HepG2 (cell line): ENCODE results near the gene EIF5A. TPM values are rescaled to one million over a fixed set of nuclear protein-coding genes. Genes with fewer than 3 reads are reported as not detected.

Source experiments
- ATF2 ChIP-seq: sonication (generic); formaldehyde crosslinking; IDR thresholded peaks from 2 replicates; pipeline ENCODE4 v1.4.0; 2020; ENCODE audit warnings: missing genetic modification reagents
- DDIT3 ChIP-seq: sonication (generic); formaldehyde crosslinking; IDR thresholded peaks from 2 replicates; pipeline ENCODE4 v1.4.0; 2020; ENCODE audit warnings: mild to moderate bottlenecking, missing genetic modification reagents
- EP300 ChIP-seq, 3 experiments: sonication (generic) in 1 of 3; formaldehyde crosslinking in 1 of 3; IDR thresholded peaks; 2 replicates each; pipeline versions ENCODE4 v1.5.1 to v1.6.1; 2011 to 2020; ENCODE audit warnings: low read depth in 2 of 3, low read length in 2 of 3, borderline replicate concordance in 1 of 3, improper control_type of control experiment in 1 of 3, mild to moderate bottlenecking in 1 of 3, missing genetic modification reagents in 1 of 3, moderate library complexity in 1 of 3
- ISL2 ChIP-seq: sonication (generic); formaldehyde crosslinking; IDR thresholded peaks from 2 replicates; pipeline ENCODE4 v1.5.0; 2020; ENCODE audit warnings: missing genetic modification reagents
- MED13 ChIP-seq: sonication (generic); formaldehyde crosslinking; IDR thresholded peaks from 2 replicates; pipeline ENCODE4 v1.5.0; 2020; ENCODE audit warnings: missing genetic modification reagents
- NCOR1 ChIP-seq: fragments of 200-600 bp; sonication (generic); IDR thresholded peaks from 2 replicates; pipeline ENCODE4 v1.7.0; 2017; ENCODE audit warnings: antibody characterized with exemption, low read length, borderline replicate concordance
- PCBP2 ChIP-seq: fragments of 200-400 bp; formaldehyde crosslinking; optimal IDR thresholded peaks from 2 replicates; pipeline ENCODE3; 2018; ENCODE audit warnings: low read length, low read depth; ENCODE audit not compliant: poor library complexity, severe bottlenecking
- PHF5A ChIP-seq: IDR thresholded peaks from one replicate; pipeline ENCODE4 v1.6.1; 2018; ENCODE audit warnings: low read depth, missing genetic modification reagents; ENCODE audit not compliant: unreplicated experiment
- PHF8 ChIP-seq: sonication (generic); formaldehyde crosslinking; IDR thresholded peaks from 2 replicates; pipeline ENCODE4 v1.5.0; 2020; ENCODE audit warnings: missing genetic modification reagents
- RBM39 ChIP-seq: fragments of 200-400 bp; formaldehyde crosslinking; IDR thresholded peaks from one replicate; pipeline ENCODE4 v1.6.1; 2018; ENCODE audit warnings: antibody characterized with exemption, mild to moderate bottlenecking, low read depth, low read length; ENCODE audit not compliant: poor library complexity, severe bottlenecking
- REL ChIP-seq: sonication (generic); formaldehyde crosslinking; conservative IDR thresholded peaks from 2 replicates; pipeline ENCODE4 v1.8.0; 2022; ENCODE audit warnings: mild to moderate bottlenecking, missing genetic modification reagents, moderate library complexity
- SMYD3 ChIP-seq: sonication (generic); formaldehyde crosslinking; IDR thresholded peaks from 2 replicates; pipeline ENCODE4 v1.8.1; 2023; ENCODE audit warnings: mild to moderate bottlenecking, missing genetic modification reagents
- SOX5 ChIP-seq: IDR thresholded peaks from 2 replicates; pipeline ENCODE4 v1.6.1; 2016; ENCODE audit warnings: borderline replicate concordance
- ZNF101 ChIP-seq: sonication (generic); formaldehyde crosslinking; IDR thresholded peaks from 2 replicates; pipeline ENCODE4 v1.4.0; 2020; ENCODE audit warnings: mild to moderate bottlenecking, low read depth, missing genetic modification reagents, borderline replicate concordance
- ZNF121 ChIP-seq: sonication (generic); formaldehyde crosslinking; IDR thresholded peaks from 2 replicates; pipeline ENCODE4 v1.5.0; 2020; ENCODE audit warnings: mild to moderate bottlenecking, missing genetic modification reagents
- ZNF224 ChIP-seq: sonication (generic); formaldehyde crosslinking; IDR thresholded peaks from 2 replicates; pipeline ENCODE4 v1.5.0; 2020; ENCODE audit warnings: mild to moderate bottlenecking, missing genetic modification reagents
- ZNF296 ChIP-seq: sonication (generic); formaldehyde crosslinking; conservative IDR thresholded peaks from 2 replicates; pipeline ENCODE4 v1.5.0; 2020; ENCODE audit warnings: mild to moderate bottlenecking, missing genetic modification reagents
- ZNF672 ChIP-seq: sonication (generic); formaldehyde crosslinking; IDR thresholded peaks from 2 replicates; pipeline ENCODE4 v1.8.1; 2022; ENCODE audit warnings: missing genetic modification reagents
- ZNF678 ChIP-seq: sonication (generic); formaldehyde crosslinking; IDR thresholded peaks from 2 replicates; pipeline ENCODE4 v1.4.0; 2020; ENCODE audit warnings: mild to moderate bottlenecking, missing genetic modification reagents
- ZSCAN25 ChIP-seq: sonication (generic); formaldehyde crosslinking; IDR thresholded peaks from 2 replicates; pipeline ENCODE4 v1.8.0; 2022; ENCODE audit warnings: mild to moderate bottlenecking, missing genetic modification reagents
- polyA plus RNA-seq, 8 experiments: library from polyadenylated mRNA; depleted of rRNA in 3 of 8; stranded (reverse) in 7 of 8; unstranded in 1 of 8; fragments of >200 nt; fragmentation: Illumina TruSeq in 4 of 8; extraction: Trizol in 4 of 8; gene quantifications; 2 replicates each; pipeline versions ENCODE4 v1.2.1 to v1.2.3, GENCODE V29; 2011 to 2016; ENCODE audit warnings: low read depth in 4 of 8, missing spikeins in 1 of 8, mixed read lengths in 1 of 8; ENCODE audit not compliant: insufficient read depth in 1 of 8
- total RNA-seq, 5 experiments: library from RNA; depleted of rRNA; stranded (reverse); fragments of >200 nt; fragmentation: Illumina TruSeq; extraction: Trizol; gene quantifications; 2 replicates each; pipeline ENCODE4 v1.2.3, GENCODE V29; 2016; ENCODE audit warnings: low read depth in 1 of 5
- TF ChIP-seq, protein P1 (sequence below): sonication (generic); IDR thresholded peaks from 2 replicates; pipeline ENCODE4 v1.6.1; 2016; ENCODE audit warnings: low read depth, borderline replicate concordance
- TF ChIP-seq, protein P2 (sequence below): IDR thresholded peaks from 2 replicates; pipeline ENCODE4 v1.6.1; 2018; ENCODE audit warnings: missing genetic modification reagents, mild to moderate bottlenecking, missing compliant biosample characterization
- TF ChIP-seq, protein P3 (sequence below): sonication (generic); formaldehyde crosslinking; IDR thresholded peaks from 2 replicates; pipeline ENCODE4 v1.4.0; 2020; ENCODE audit warnings: missing genetic modification reagents, borderline replicate concordance

The EIF5A gene
- total and polyA plus RNA-seq, 2 of the 13 experiments (the other 11 are each of a cell fraction or from before 2014, with no cell fraction given): 319 to 337 TPM

DNA sequence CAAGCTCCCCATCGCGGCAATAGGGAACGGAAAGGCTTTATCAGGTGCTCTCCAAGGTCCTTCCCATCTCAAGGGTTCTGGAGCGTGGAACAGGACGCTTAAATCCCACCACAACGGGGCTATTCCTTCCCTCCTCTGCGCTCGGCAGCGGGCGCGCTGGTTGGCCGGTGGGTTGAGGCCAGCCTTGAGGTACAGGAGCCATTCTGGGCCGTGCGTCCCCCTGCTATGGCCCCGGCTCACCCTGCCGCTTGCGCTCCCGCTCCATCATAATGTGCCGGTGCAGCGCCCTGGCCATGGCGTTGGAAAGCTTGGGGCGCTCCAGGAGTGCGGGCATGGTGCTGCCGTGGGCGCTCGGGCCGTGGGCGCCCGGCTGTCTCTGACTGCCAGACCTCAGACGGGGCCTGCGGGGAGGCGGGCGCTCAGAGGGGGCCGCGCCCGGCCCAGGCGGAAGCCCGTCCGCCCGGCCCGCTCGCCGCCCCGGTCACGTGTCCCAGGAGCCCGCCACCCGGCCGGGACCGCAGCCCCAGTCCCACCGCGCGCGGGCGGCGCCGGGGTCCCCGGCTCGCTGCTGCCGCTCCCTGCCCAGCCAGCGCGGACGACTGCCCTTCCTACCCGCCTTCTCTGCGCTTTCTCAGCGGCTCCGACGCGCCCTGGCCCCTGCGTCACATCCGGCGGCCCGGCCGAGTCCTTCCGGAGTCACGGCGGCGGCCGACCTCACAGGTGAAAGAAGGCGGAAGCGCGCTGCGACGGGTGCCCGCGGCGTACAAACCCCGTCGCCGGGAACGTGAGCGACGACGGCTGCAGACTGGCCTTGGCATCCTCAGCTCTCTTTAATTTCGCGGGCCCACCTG is 7.5 kb downstream of the EIF5A start, which contains the start of gene GPS2 (continued):
- TF ChIP-seq ZNF101 (CRISPR knock-in tag): no peak
- TF ChIP-seq SMYD3 (CRISPR knock-in tag): no peak
- TF ChIP-seq NCOR1: no peak
- 0 out of 2 replicates have a peak, but pooled peaks have one; percentile 42 for TF ChIP-seq ZNF296 (CRISPR knock-in tag)
- no peak for TF ChIP-seq ZNF224 (CRISPR knock-in tag)
- no peak for TF ChIP-seq ZNF121 (CRISPR knock-in tag)
- TF ChIP-seq PHF5A (CRISPR knock-in tag): peak; percentile 73
- TF ChIP-seq ZNF678 (CRISPR knock-in tag): no peak
- TF ChIP-seq RBM39: no peak
- peak; percentile 86 for TF ChIP-seq ATF2 (CRISPR knock-in tag)
- TF ChIP-seq, protein P1, sequence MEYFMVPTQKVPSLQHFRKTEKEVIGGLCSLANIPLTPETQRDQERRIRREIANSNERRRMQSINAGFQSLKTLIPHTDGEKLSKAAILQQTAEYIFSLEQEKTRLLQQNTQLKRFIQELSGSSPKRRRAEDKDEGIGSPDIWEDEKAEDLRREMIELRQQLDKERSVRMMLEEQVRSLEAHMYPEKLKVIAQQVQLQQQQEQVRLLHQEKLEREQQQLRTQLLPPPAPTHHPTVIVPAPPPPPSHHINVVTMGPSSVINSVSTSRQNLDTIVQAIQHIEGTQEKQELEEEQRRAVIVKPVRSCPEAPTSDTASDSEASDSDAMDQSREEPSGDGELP: peak; percentile 87; the same call in 1 of the 2 replicates
- TF ChIP-seq PCBP2: no peak
- no peak for TF ChIP-seq DDIT3 (CRISPR knock-in tag)
- TF ChIP-seq EP300 (IDR thresholded peaks at IDR 0.05; ENCODE audit: low read depth in 2 of 2, low read length in 2 of 2): no peak
- TF ChIP-seq EP300 (CRISPR knock-in tag; IDR thresholded peaks at IDR 0.05; ENCODE audit: borderline replicate concordance): no peak
- peak; percentile 83 for TF ChIP-seq ISL2 (CRISPR knock-in tag)
- TF ChIP-seq SOX5 (CRISPR knock-in tag): peak; percentile 39; the same call in 1 of the 2 replicates
- peak; percentile 90 for TF ChIP-seq PHF8 (CRISPR knock-in tag)
- peak; percentile 69; the same call in 1 of the 2 replicates for TF ChIP-seq REL
- TF ChIP-seq ZSCAN25 (CRISPR knock-in tag): 0 out of 2 replicates have a peak, but pooled peaks have one; percentile 27
- TF ChIP-seq, protein P2, sequence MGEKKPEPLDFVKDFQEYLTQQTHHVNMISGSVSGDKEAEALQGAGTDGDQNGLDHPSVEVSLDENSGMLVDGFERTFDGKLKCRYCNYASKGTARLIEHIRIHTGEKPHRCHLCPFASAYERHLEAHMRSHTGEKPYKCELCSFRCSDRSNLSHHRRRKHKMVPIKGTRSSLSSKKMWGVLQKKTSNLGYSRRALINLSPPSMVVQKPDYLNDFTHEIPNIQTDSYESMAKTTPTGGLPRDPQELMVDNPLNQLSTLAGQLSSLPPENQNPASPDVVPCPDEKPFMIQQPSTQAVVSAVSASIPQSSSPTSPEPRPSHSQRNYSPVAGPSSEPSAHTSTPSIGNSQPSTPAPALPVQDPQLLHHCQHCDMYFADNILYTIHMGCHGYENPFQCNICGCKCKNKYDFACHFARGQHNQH: peak; percentile 81
- TF ChIP-seq ZNF672: no peak
- TF ChIP-seq, protein P3, sequence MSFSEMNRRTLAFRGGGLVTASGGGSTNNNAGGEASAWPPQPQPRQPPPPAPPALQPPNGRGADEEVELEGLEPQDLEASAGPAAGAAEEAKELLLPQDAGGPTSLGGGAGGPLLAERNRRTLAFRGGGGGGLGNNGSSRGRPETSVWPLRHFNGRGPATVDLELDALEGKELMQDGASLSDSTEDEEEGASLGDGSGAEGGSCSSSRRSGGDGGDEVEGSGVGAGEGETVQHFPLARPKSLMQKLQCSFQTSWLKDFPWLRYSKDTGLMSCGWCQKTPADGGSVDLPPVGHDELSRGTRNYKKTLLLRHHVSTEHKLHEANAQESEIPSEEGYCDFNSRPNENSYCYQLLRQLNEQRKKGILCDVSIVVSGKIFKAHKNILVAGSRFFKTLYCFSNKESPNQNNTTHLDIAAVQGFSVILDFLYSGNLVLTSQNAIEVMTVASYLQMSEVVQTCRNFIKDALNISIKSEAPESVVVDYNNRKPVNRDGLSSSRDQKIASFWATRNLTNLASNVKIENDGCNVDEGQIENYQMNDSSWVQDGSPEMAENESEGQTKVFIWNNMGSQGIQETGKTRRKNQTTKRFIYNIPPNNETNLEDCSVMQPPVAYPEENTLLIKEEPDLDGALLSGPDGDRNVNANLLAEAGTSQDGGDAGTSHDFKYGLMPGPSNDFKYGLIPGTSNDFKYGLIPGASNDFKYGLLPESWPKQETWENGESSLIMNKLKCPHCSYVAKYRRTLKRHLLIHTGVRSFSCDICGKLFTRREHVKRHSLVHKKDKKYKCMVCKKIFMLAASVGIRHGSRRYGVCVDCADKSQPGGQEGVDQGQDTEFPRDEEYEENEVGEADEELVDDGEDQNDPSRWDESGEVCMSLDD: no peak; the same call in 1 of the 2 replicates
- no peak for TF ChIP-seq MED13 (CRISPR knock-in tag)
